BLaER1 (cell line): ENCODE results near the gene BNC2.

Experiments used
- H3K27ac ChIP-seq: shearing (Covaris generic); formaldehyde crosslinking; 2 replicates; pipeline ENCODE4 v1.8.1; 2022
- H3K27me3 ChIP-seq: shearing (Covaris generic); formaldehyde crosslinking; 2 replicates; pipeline ENCODE4 v1.8.1; 2022
- H3K36me3 ChIP-seq: shearing (Covaris generic); formaldehyde crosslinking; 2 replicates; pipeline ENCODE4 v1.8.1; 2022
- H3K4me1 ChIP-seq: shearing (Covaris generic); formaldehyde crosslinking; 2 replicates; pipeline ENCODE4 v1.8.1; 2022
- H3K4me2 ChIP-seq: shearing (Covaris generic); formaldehyde crosslinking; 2 replicates; pipeline ENCODE4 v1.8.1; 2022
- H3K4me3 ChIP-seq: shearing (Covaris generic); formaldehyde crosslinking; 2 replicates; pipeline ENCODE4 v1.8.1; 2022
- H3K9ac ChIP-seq: shearing (Covaris generic); formaldehyde crosslinking; 2 replicates; pipeline ENCODE4 v1.8.1; 2022
- H3K9me3 ChIP-seq: shearing (Covaris generic); formaldehyde crosslinking; 2 replicates; pipeline ENCODE4 v1.8.1; 2022
- H4K20me1 ChIP-seq: shearing (Covaris generic); formaldehyde crosslinking; 2 replicates; pipeline ENCODE4 v1.8.1; 2022
- Cebpa-rat ChIP-seq: shearing (Covaris generic); IDR thresholded peaks from 2 replicates; pipeline ENCODE4 v1.8.1; 2022

BNC2 gene

DNA sequence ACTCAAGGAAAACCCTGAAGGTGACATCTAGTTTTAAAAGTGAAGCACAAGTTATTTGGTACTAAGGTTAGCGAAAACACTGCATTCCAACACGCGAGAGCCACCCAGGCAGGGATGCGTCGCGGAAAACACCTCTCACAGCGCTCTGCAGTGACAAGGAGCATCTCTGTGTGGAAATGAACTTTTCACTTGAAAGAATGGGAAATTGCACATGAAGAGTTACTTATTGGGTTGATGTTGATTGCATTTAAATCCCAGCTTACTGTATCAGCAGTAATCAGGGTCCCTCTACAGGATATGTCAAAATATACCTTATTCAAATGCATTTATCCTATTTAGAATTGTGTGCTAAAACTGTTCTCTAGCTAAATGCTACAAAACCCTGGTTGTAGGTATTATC, 144.4 kb downstream of the BNC2 start:
- H3K9me3 ChIP-seq, result no peaks in the 10 kb centered on the region
- H3K9ac ChIP-seq, result no peak overlapping the region
- peaks cover 23% of the 10 kb centered on the region; the same call in 1 of the 2 replicates for H3K4me1 ChIP-seq
- TF ChIP-seq Cebpa-rat, result no peak
- H3K4me2 ChIP-seq, result peak overlapping the region; percentile 79
- peaks cover 24% of the 10 kb centered on the region for H3K27me3 ChIP-seq
- no peaks in the 10 kb centered on the region for H3K36me3 ChIP-seq
- H3K4me3 ChIP-seq, result peak overlapping the region; percentile 67; the same call in 1 of the 2 replicates
- H3K27ac ChIP-seq, result no peak overlapping the region
- H4K20me1 ChIP-seq, result no peaks in the 10 kb centered on the region

DNA sequence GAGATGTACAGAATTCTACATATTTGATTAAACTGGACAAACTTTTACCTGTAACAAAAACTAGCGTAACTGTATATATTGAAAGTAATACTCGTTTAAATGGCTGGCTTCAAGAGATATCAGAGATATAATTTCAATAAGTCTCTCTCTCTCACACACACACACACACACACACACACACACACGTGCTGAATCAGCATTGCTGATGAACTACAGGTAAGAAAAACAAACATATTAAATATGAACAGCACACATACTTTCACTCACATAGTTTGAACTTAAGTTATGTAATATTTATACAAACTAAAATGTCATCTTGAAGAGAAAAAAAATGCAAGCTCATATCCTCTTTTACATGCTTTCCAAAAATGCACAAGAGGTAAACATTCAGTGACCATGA, 145.4 kb downstream of the BNC2 start:
- peaks cover 23% of the 10 kb centered on the region; the same call in 1 of the 2 replicates for H3K4me1 ChIP-seq
- H3K9ac ChIP-seq, result no peak overlapping the region
- H3K27ac ChIP-seq, result no peak overlapping the region
- TF ChIP-seq Cebpa-rat, result no peak
- no peaks in the 10 kb centered on the region for H3K9me3 ChIP-seq
- no peak overlapping the region for H3K4me2 ChIP-seq
- no peaks in the 10 kb centered on the region for H3K36me3 ChIP-seq
- H3K4me3 ChIP-seq, result no peak overlapping the region
- no peaks in the 10 kb centered on the region for H4K20me1 ChIP-seq
- H3K27me3 ChIP-seq, result peaks cover 24% of the 10 kb centered on the region

DNA sequence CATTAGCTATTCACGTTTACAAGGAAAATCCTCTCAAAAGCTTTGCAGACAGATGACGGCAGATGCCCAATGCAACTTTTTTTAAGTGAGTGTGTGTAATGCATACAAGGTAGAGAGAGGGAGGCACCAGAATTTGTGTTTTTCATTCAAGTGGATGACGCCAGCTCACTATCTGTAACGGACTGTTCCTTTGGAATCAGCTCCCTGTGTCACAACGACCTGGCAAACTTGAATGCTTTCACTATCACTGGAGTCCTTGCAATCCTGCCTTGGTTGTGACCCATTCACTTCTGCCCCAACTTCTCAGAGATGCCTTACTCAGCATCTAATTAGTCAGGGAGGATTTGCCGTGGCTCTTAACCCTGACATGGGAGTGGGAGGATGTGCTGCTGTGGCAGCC, 148.5 kb downstream of the BNC2 start:
- Histone ChIP-seq H3K27ac (no peak overlapping the region), H3K36me3 (no peaks in the 10 kb centered on the region), H3K9ac (no peak overlapping the region), H3K4me1 (0 out of 2 replicates have a peak, but pooled peaks cover 4% of the 10 kb centered on the region), H3K9me3 (no peaks in the 10 kb centered on the region), H3K4me3 (no peak overlapping the region), H3K4me2 (no peak overlapping the region), H4K20me1 (no peaks in the 10 kb centered on the region), H3K27me3 (peaks cover 10% of the 10 kb centered on the region)
- no peak for TF ChIP-seq Cebpa-rat

DNA sequence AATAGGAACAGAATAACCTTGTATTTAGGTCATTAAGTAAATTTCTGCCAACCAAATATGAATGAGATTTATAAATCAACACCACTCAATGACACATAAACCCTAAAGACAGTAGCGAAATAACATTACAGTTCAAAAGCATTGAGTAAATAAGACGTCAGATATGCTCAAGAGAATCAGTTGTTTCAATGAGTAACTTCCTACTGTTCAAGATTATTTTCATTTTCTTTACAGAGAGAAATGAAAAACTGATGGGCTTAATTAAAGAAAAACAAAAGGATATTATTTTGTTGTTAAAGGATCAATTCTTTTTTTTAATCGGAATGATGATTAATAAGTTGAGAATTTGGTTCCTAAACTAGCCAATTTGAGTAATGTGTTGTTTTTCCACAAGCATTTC, 150.1 kb downstream of the BNC2 start:
- Histone ChIP-seq H3K9me3 (no peaks in the 10 kb centered on the region), H3K4me2 (no peak overlapping the region), H3K4me3 (no peak overlapping the region), H3K36me3 (no peaks in the 10 kb centered on the region), H3K27me3 (no peaks in the 10 kb centered on the region), H3K27ac (no peak overlapping the region), H3K9ac (no peak overlapping the region), H4K20me1 (no peaks in the 10 kb centered on the region), H3K4me1 (no peaks in the 10 kb centered on the region)
- TF ChIP-seq Cebpa-rat, result no peak

DNA sequence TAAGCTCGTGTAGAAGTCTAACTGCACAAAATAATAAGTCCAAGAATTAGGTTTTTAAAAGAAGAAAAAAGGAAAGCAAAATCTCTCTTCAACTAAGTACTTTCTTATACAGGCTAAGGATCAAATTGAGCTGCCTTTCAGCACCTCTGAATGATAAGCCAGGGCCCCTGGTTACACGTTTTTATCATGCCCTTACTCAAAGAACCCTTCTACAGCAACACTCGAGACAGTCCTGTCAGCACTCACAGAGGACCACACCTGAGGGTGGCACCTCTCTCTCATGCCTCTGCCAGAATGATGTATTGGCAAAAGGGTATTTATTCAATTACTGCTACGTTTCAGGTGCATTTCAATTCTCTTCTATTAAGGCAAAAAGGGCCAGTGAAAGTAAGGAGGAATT, 150.5 kb downstream of the BNC2 start:
- Histone ChIP-seq H3K9ac (no peak overlapping the region), H3K36me3 (no peaks in the 10 kb centered on the region), H4K20me1 (no peaks in the 10 kb centered on the region), H3K9me3 (no peaks in the 10 kb centered on the region), H3K4me1 (no peaks in the 10 kb centered on the region), H3K27ac (no peak overlapping the region), H3K4me2 (no peak overlapping the region), H3K27me3 (no peaks in the 10 kb centered on the region), H3K4me3 (no peak overlapping the region)
- no peak for TF ChIP-seq Cebpa-rat

DNA sequence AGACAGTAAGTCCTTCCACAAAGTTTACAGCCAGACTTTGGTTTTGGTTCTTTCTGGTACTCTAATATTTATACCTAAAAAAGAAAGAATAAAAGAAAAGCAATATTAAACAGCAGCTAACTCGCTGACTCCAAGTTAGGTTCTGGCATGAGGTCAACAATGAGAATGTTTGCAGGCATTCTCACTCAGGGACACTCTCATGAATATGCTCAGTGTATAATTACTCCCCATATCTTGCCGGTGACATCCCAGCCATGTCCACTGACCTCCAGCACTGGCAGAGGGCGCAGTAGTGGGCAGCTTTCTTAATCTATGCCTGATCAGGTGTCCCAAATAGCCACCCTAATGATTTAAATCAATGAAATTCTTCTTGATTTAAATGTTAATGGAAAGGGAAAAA, 151.5 kb downstream of the BNC2 start:
- H3K4me1 ChIP-seq, result no peaks in the 10 kb centered on the region
- TF ChIP-seq Cebpa-rat, result no peak
- no peak overlapping the region for H3K4me2 ChIP-seq
- H3K36me3 ChIP-seq, result no peaks in the 10 kb centered on the region
- no peak overlapping the region for H3K9ac ChIP-seq
- H3K27me3 ChIP-seq, result no peaks in the 10 kb centered on the region
- H3K4me3 ChIP-seq, result no peak overlapping the region
- H3K9me3 ChIP-seq, result no peaks in the 10 kb centered on the region
- no peaks in the 10 kb centered on the region for H4K20me1 ChIP-seq
- no peak overlapping the region for H3K27ac ChIP-seq

DNA sequence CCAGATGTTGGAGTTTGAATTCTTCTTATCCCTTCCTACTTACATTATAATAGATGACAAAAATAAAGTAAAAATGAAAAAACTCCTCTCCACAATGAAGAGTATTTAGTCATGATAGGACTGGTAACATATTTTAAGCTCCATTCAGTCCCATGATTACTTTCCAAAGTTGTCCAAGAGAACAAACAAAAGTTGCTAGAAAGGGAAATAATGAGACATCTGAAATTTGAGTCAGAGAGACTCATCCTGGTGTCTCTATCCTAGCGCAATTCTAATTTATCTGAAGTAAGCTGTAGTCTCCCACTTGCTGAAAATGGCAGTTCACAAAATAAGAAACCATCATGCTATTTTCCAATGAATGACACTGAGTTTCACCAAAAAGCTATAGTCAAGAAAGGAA, 152.2 kb downstream of the BNC2 start:
- H3K27me3 ChIP-seq, result no peaks in the 10 kb centered on the region
- H4K20me1 ChIP-seq, result no peaks in the 10 kb centered on the region
- H3K9ac ChIP-seq, result no peak overlapping the region
- no peak overlapping the region for H3K27ac ChIP-seq
- H3K9me3 ChIP-seq, result no peaks in the 10 kb centered on the region
- no peaks in the 10 kb centered on the region for H3K36me3 ChIP-seq
- no peaks in the 10 kb centered on the region for H3K4me1 ChIP-seq
- H3K4me3 ChIP-seq, result no peak overlapping the region
- H3K4me2 ChIP-seq, result no peak overlapping the region
- TF ChIP-seq Cebpa-rat, result no peak

DNA sequence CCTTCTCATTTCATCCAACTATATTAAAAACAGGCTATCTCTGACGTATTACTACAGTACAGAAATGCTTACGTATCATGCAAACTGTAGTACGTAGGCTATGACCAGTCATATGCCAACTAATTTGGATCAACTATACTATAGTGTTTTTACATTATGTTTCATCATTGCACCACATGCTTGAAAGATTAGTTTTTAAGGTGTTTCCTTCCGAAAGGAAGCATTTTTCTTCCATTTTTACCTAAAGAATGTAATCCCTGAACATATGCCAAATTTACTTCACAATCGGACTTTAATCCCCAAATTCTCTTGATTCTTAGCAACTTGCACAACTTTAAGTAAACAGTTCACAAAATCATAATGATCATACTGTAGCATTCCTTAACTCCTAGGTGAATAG, 153.9 kb downstream of the BNC2 start:
- Histone ChIP-seq H3K4me3 (no peak overlapping the region), H3K4me2 (no peak overlapping the region), H3K9me3 (no peaks in the 10 kb centered on the region), H3K9ac (no peak overlapping the region), H3K4me1 (no peaks in the 10 kb centered on the region), H3K27ac (no peak overlapping the region), H4K20me1 (no peaks in the 10 kb centered on the region), H3K27me3 (no peaks in the 10 kb centered on the region), H3K36me3 (no peaks in the 10 kb centered on the region)
- no peak for TF ChIP-seq Cebpa-rat

DNA sequence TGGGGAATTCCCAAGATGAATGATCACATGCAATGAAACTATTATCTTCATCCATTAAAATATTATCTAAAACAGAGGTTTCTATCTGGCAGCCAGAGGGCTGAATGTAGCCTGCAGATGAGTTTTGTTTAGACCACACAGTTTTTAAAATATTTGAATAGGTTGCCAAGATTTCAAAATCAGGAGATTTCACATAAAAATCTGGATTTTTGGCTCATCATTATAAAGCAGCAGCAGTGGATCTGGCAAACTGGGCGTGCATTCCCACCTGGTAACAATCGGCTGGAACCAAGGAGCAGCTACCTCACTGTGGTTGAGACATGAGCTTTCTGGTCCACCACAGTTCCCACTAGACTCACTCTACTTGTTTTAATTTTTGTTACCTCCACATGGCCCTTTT, 155.1 kb downstream of the BNC2 start:
- H3K36me3 ChIP-seq, result no peaks in the 10 kb centered on the region
- H3K4me2 ChIP-seq, result no peak overlapping the region
- H3K9me3 ChIP-seq, result no peaks in the 10 kb centered on the region
- H3K27me3 ChIP-seq, result no peaks in the 10 kb centered on the region
- H3K9ac ChIP-seq, result no peak overlapping the region
- no peak overlapping the region for H3K4me3 ChIP-seq
- no peaks in the 10 kb centered on the region for H4K20me1 ChIP-seq
- peaks cover 8% of the 10 kb centered on the region; the same call in 1 of the 2 replicates for H3K4me1 ChIP-seq
- TF ChIP-seq Cebpa-rat, result no peak
- H3K27ac ChIP-seq, result no peak overlapping the region

DNA sequence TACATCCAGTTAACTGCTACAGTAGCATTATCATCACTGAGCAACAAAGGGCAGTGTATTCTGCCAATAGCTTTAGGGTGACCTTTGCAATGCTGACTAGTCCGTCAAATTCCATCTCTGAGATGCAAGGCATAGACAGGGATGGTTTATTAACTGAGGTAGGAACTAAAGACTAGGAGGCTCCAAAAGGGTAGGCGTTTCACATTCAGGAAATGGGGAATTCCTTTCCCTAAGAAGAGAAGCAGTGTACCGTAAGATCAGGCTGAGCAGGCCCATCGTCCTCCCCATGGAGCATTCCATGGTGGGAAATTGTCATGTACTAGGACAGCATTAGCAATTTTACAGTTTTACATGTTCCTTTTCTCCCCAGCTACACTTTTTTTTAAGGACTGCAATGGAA, 157.7 kb downstream of the BNC2 start:
- Histone ChIP-seq H3K27me3 (no peaks in the 10 kb centered on the region), H3K4me1 (peaks cover 13% of the 10 kb centered on the region; the same call in 1 of the 2 replicates), H3K9me3 (no peaks in the 10 kb centered on the region), H3K27ac (no peak overlapping the region), H3K4me3 (no peak overlapping the region), H3K36me3 (no peaks in the 10 kb centered on the region), H4K20me1 (no peaks in the 10 kb centered on the region), H3K4me2 (no peak overlapping the region), H3K9ac (no peak overlapping the region)
- TF ChIP-seq Cebpa-rat, result no peak

DNA sequence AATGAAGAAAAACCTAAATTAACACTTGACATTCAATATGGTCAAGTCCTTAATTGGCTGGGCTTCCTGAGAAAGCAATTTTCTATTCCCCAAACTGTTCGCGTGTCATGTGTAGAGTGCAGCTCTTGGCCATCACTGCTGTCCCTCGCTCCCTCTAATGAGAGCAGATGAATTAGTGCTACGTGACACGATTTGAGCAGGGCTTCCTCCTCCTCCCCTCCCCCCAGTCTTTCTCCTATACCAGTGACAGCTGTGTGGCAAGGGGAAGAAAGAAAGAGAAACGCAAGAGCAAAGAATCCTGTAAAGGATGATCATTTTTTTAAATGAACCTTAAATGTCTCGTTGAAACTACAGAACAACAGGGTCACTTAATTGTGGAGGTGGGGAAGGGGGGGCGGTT, 159.6 kb downstream of the BNC2 start:
- Histone ChIP-seq H3K4me3 (no peak overlapping the region), H3K9me3 (no peaks in the 10 kb centered on the region), H3K36me3 (no peaks in the 10 kb centered on the region), H3K27me3 (no peaks in the 10 kb centered on the region), H3K27ac (no peak overlapping the region), H3K4me1 (peaks cover 13% of the 10 kb centered on the region; the same call in 1 of the 2 replicates), H3K4me2 (peak overlapping the region; percentile 12; the same call in 1 of the 2 replicates), H3K9ac (no peak overlapping the region), H4K20me1 (no peaks in the 10 kb centered on the region)
- no peak for TF ChIP-seq Cebpa-rat
